ENCODE measurements around the gene ADGRG1.

- no peak for TF ChIP-seq CTCF (IDR thresholded peaks at IDR 0.05; ENCODE audit: poor library complexity)
- no peak for TF ChIP-seq EZH2 (IDR thresholded peaks at IDR 0.05; ENCODE audit: borderline replicate concordance)
- TF ChIP-seq EZH2phosphoT487 (IDR thresholded peaks at IDR 0.05; ENCODE audit: low read depth, severe bottlenecking, unreplicated experiment), result no peak
Observed at GRCh38 chr16:57661510-57661909, 33.1 kb downstream of the ADGRG1 start.
